Effector CD8-positive, alpha-beta T cell (primary cell): ENCODE measurements around the gene ASPRV1.

Source experiments
- DNase-seq: peaks from one replicate; lab custom pipeline; 2025; lab: John Stamatoyannopoulos, UW

The ASPRV1 gene

GRCh38 chr2:69989009-69989408 is 27.6 kb upstream of the ASPRV1 start:
- no peak for DNase-seq

- DNase-seq: no peak
Observed at GRCh38 chr2:69988086-69988635, 26.7 kb upstream of the ASPRV1 start.

GRCh38 chr2:69986691-69987090 is 25.3 kb upstream of the ASPRV1 start:
- no peak for DNase-seq

- DNase-seq: no peak
Observed at GRCh38 chr2:69985688-69986087, 24.3 kb upstream of the ASPRV1 start.

GRCh38 chr2:69985216-69985615 is 23.8 kb upstream of the ASPRV1 start:
- no peak for DNase-seq

- DNase-seq: no peak
Observed at GRCh38 chr2:69983392-69983966, 22.0 kb upstream of the ASPRV1 start.

- DNase-seq: no peak
Observed at GRCh38 chr2:69979902-69980807, 18.7 kb upstream of the ASPRV1 start.

- DNase-seq: no peak
Observed at GRCh38 chr2:69977906-69978482, 16.6 kb upstream of the ASPRV1 start.

GRCh38 chr2:69977186-69977585 is 15.8 kb upstream of the ASPRV1 start:
- DNase-seq: no peak

GRCh38 chr2:69975853-69976462 is 14.5 kb upstream of the ASPRV1 start:
- DNase-seq: no peak

- no peak for DNase-seq
Observed at GRCh38 chr2:69975136-69975852, 13.9 kb upstream of the ASPRV1 start.

- no peak for DNase-seq
Observed at GRCh38 chr2:69973335-69973735, 11.9 kb upstream of the ASPRV1 start.

- no peak for DNase-seq
Observed at GRCh38 chr2:69972822-69973221, 11.4 kb upstream of the ASPRV1 start.

- no peak for DNase-seq
Observed at GRCh38 chr2:69969991-69970390, 8.6 kb upstream of the ASPRV1 start.

GRCh38 chr2:69969126-69969983 is 7.9 kb upstream of the ASPRV1 start:
- DNase-seq: no peak

- DNase-seq: no peak
Observed at GRCh38 chr2:69968609-69969008, 7.2 kb upstream of the ASPRV1 start.

- DNase-seq: no peak
Observed at GRCh38 chr2:69966496-69966895, 5.1 kb upstream of the ASPRV1 start.

- DNase-seq: no peak
Observed at GRCh38 chr2:69965756-69966445, 4.5 kb upstream of the ASPRV1 start.

GRCh38 chr2:69964353-69964841 is 3.0 kb upstream of the ASPRV1 start:
- no peak for DNase-seq
